Prostate gland (tissue), 2 donors: Measurements from ENCODE around the gene CADPS2. TPM values are rescaled to one million over a fixed set of nuclear protein-coding genes. Genes with fewer than 3 reads are reported as not detected.

ENCODE experiments used
- DNase-seq: peaks from one replicate; pipeline ENCODE4 v3.0.0-alpha.2; 2019; ENCODE audit warnings: low spot score
- H3K27ac ChIP-seq, 2 donors: fragments of 200-600 bp; sonication (generic); 2 replicates each; pipeline ENCODE4 v1.5.1; 2017 to 2019
- H3K27me3 ChIP-seq: fragments of 200-600 bp; sonication (generic); replicated peaks from 2 replicates; pipeline ENCODE4 v1.5.1; 2019; ENCODE audit not compliant: insufficient read depth
- H3K36me3 ChIP-seq, 2 donors: fragments of 200-600 bp; sonication (generic); 1 replicate in 1 of 2; 2 replicates in 1 of 2; pipeline versions ENCODE4 v1.5.1 to v1.8.1; 2017 to 2019
- H3K4me1 ChIP-seq: fragments of 200-600 bp; sonication (generic); replicated peaks from 2 replicates; pipeline ENCODE4 v1.5.1; 2019
- H3K4me3 ChIP-seq, 2 donors: fragments of 200-600 bp; sonication (generic); 2 replicates each; pipeline ENCODE4 v1.5.1; 2017 to 2019
- H3K9me3 ChIP-seq: fragments of 200-600 bp; sonication (generic); 2 replicates; pipeline ENCODE4 v1.5.1; 2017
- CTCF ChIP-seq, 4 experiments: fragments of 200-600 bp in 2 of 4; fragments of 450-650 bp in 2 of 4; sonication (generic) in 2 of 4; IDR thresholded peaks; 1 replicate in 3 of 4; 2 replicates in 1 of 4; pipeline ENCODE4 v1.5.1; 2016 to 2019; ENCODE audit warnings: antibody characterized with exemption in 4 of 4, mild to moderate bottlenecking in 2 of 4, moderate library complexity in 2 of 4
- POLR2A ChIP-seq: fragments of 450-650 bp; IDR thresholded peaks from one replicate; pipeline ENCODE4 v1.6.1; 2016; ENCODE audit warnings: antibody characterized with exemption, mild to moderate bottlenecking
- POLR2AphosphoS5 ChIP-seq: sonication (generic); formaldehyde crosslinking; IDR thresholded peaks from one replicate; pipeline ENCODE4 v1.6.1; 2017; ENCODE audit warnings: antibody characterized with exemption
- WGBS: methylation state at CpG from one replicate; pipeline ENCODE4 v1.1.5; 2018; 5-methylcytosine and 5-hydroxymethylcytosine counted together
- intact Hi-C: fragments of 100-400 bp; cut with DNase I; formaldehyde crosslinking; loops from one replicate; pipeline ENCODE4 v1.14.2; 2022
- total RNA-seq, 2 donors: library from RNA; depleted of rRNA; stranded (reverse); fragments of >200 nt; gene quantifications; one replicate each; pipeline ENCODE4 v1.1.0, GENCODE V29; 2016

Gene CADPS2
- total RNA-seq, 2 donors from 2014 or later: 22.2 to 50.4 TPM

GRCh38 chr7:122618585-122619189 is 267.6 kb downstream of the CADPS2 start:
- DNase-seq: no peak
- intact Hi-C loops: no loop called here
- Histone ChIP-seq H3K27me3 (no peaks in the 10 kb centered on the region), H3K9me3 (no peaks in the 10 kb centered on the region), H3K4me1 (no peaks in the 10 kb centered on the region), H3K27ac (no peak overlapping the region), H3K4me3 (no peak overlapping the region), H3K36me3 (no peaks in the 10 kb centered on the region)
- 58% methylated on average over 2 of the region's 2 CpGs for WGBS
- TF ChIP-seq POLR2A (no peak), CTCF (IDR thresholded peaks at IDR 0.05) (no peak), POLR2AphosphoS5 (no peak)

GRCh38 chr7:122616951-122617350 is 269.3 kb downstream of the CADPS2 start:
- no peak for DNase-seq
- no peaks in the 10 kb centered on the region for H3K36me3 ChIP-seq
- intact Hi-C loops: no loop called here
- H3K4me1 ChIP-seq: no peaks in the 10 kb centered on the region
- no peak overlapping the region for H3K27ac ChIP-seq
- no peaks in the 10 kb centered on the region for H3K27me3 ChIP-seq
- TF ChIP-seq POLR2A (no peak), POLR2AphosphoS5 (no peak), CTCF (IDR thresholded peaks at IDR 0.05) (no peak)
- H3K4me3 ChIP-seq: no peak overlapping the region
- no peaks in the 10 kb centered on the region for H3K9me3 ChIP-seq
- 53% methylated on average over 3 of the region's 3 CpGs for WGBS

- H3K27me3 ChIP-seq: no peaks in the 10 kb centered on the region
- 97% methylated on average over 2 of the region's 2 CpGs for WGBS
- no peaks in the 10 kb centered on the region for H3K9me3 ChIP-seq
- DNase-seq: no peak
- no peak overlapping the region for H3K27ac ChIP-seq
- no peak overlapping the region for H3K4me3 ChIP-seq
- TF ChIP-seq POLR2A (no peak), POLR2AphosphoS5 (no peak), CTCF (IDR thresholded peaks at IDR 0.05) (no peak)
- no peaks in the 10 kb centered on the region for H3K36me3 ChIP-seq
- intact Hi-C loops: no loop called here
- H3K4me1 ChIP-seq: no peaks in the 10 kb centered on the region
Observed at GRCh38 chr7:122605929-122606328, 280.3 kb downstream of the CADPS2 start.

- TF ChIP-seq CTCF (IDR thresholded peaks at IDR 0.05) (no peak), POLR2AphosphoS5 (no peak), POLR2A (no peak)
- H3K27ac ChIP-seq: no peak overlapping the region
- no peaks in the 10 kb centered on the region for H3K27me3 ChIP-seq
- intact Hi-C loops: no loop called here
- H3K4me1 ChIP-seq: no peaks in the 10 kb centered on the region
- no peak for DNase-seq
- no peaks in the 10 kb centered on the region for H3K36me3 ChIP-seq
- H3K9me3 ChIP-seq: no peaks in the 10 kb centered on the region
- H3K4me3 ChIP-seq: no peak overlapping the region
Observed at GRCh38 chr7:122604251-122604650, 282.0 kb downstream of the CADPS2 start.

- Histone ChIP-seq H3K9me3 (no peaks in the 10 kb centered on the region), H3K36me3 (no peaks in the 10 kb centered on the region), H3K27me3 (no peaks in the 10 kb centered on the region), H3K4me1 (no peaks in the 10 kb centered on the region), H3K27ac (no peak overlapping the region), H3K4me3 (no peak overlapping the region)
- TF ChIP-seq POLR2AphosphoS5 (no peak), CTCF (IDR thresholded peaks at IDR 0.05) (no peak), POLR2A (no peak)
- no peak for DNase-seq
- WGBS: 18% methylated on average over 2 of the region's 2 CpGs
- intact Hi-C loops: no loop called here
Observed at GRCh38 chr7:122602800-122603199, 283.5 kb downstream of the CADPS2 start.
